Lower lobe of right lung (tissue), 2 donors: ENCODE data around the gene SIN3B. TPM values are rescaled to one million over a fixed set of nuclear protein-coding genes. Genes with fewer than 3 reads are reported as not detected.

Source experiments
- ATAC-seq, 2 donors: fragments of 200-7000 bp; cut with Tn5 transposase; one replicate each; pipeline ENCODE4 v1.9.1; 2020 to 2022; ENCODE audit warnings: mild to moderate bottlenecking in 2 of 2, moderate library complexity in 2 of 2
- DNase-seq: peaks from one replicate; pipeline ENCODE4 v3.0.0-alpha.2; 2020
- H3K27ac ChIP-seq: fragments of 200-600 bp; one replicate; pipeline ENCODE4 v1.8.0; 2022
- H3K27me3 ChIP-seq: fragments of 200-600 bp; one replicate; pipeline ENCODE4 v1.8.0; 2022; ENCODE audit warnings: low read depth
- H3K36me3 ChIP-seq: fragments of 200-600 bp; one replicate; pipeline ENCODE4 v1.8.0; 2022; ENCODE audit warnings: mild to moderate bottlenecking
- H3K4me1 ChIP-seq: fragments of 200-600 bp; one replicate; pipeline ENCODE4 v1.8.0; 2022
- H3K4me3 ChIP-seq: fragments of 200-600 bp; one replicate; pipeline ENCODE4 v1.8.0; 2022; ENCODE audit warnings: mild to moderate bottlenecking
- H3K9me3 ChIP-seq: fragments of 200-600 bp; one replicate; pipeline ENCODE4 v1.8.0; 2022
- intact Hi-C: fragments of 100-400 bp; cut with DNase I; formaldehyde crosslinking; loops from one replicate; pipeline ENCODE4 v1.11.0; 2022
- total RNA-seq: library from RNA; stranded (reverse); fragmentation: NEBNext Ultra II Directional; extraction: Animal tissue kit (Norgen Biotek cat#: 25700); gene quantifications from one replicate; pipeline ENCODE4 v1.2.1, GENCODE V29; 2021
- TF ChIP-seq, protein P1 (sequence below): fragments of 200-600 bp; IDR thresholded peaks from one replicate; pipeline ENCODE4 v1.8.0; 2022; ENCODE audit warnings: antibody characterized with exemption, mild to moderate bottlenecking
- donor health status: DM: no; HTN: yes; CAD: no; lungs with severe emphysema.

The SIN3B gene
- total RNA-seq, 1 donor from 2014 or later = 56.6 TPM

DNA sequence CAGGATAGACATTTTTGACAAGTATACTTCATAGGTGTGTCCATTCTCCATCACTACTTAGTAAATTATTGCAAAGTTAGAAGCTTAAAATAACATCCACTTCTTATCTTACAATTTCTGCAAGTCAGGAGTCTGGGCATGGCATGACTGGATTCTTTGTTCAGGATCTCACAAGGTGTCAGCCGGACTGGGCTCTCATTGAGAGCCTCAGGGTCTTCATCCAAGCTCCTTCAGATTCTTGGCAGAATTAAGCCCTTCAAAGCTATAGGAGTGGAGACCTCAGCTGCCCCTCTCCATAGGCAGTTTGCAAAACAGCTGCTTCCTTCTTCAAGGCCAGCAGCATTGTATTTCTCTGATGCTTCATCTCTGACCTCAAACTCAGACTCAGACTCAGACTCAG lies 9.1 kb upstream of the SIN3B start:
- ATAC-seq (no peak), DNase-seq (no peak)
- TF ChIP-seq, protein P1, sequence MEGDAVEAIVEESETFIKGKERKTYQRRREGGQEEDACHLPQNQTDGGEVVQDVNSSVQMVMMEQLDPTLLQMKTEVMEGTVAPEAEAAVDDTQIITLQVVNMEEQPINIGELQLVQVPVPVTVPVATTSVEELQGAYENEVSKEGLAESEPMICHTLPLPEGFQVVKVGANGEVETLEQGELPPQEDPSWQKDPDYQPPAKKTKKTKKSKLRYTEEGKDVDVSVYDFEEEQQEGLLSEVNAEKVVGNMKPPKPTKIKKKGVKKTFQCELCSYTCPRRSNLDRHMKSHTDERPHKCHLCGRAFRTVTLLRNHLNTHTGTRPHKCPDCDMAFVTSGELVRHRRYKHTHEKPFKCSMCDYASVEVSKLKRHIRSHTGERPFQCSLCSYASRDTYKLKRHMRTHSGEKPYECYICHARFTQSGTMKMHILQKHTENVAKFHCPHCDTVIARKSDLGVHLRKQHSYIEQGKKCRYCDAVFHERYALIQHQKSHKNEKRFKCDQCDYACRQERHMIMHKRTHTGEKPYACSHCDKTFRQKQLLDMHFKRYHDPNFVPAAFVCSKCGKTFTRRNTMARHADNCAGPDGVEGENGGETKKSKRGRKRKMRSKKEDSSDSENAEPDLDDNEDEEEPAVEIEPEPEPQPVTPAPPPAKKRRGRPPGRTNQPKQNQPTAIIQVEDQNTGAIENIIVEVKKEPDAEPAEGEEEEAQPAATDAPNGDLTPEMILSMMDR = no peak
- H3K9me3 ChIP-seq = peaks cover under 1% of the 10 kb centered on the region
- H3K36me3 ChIP-seq = no peaks in the 10 kb centered on the region
- intact Hi-C loops = no loop called here
- no peak overlapping the region for H3K27ac ChIP-seq
- peaks cover 5% of the 10 kb centered on the region for H3K4me1 ChIP-seq
- H3K27me3 ChIP-seq = no peaks in the 10 kb centered on the region
- no peak overlapping the region for H3K4me3 ChIP-seq

DNA sequence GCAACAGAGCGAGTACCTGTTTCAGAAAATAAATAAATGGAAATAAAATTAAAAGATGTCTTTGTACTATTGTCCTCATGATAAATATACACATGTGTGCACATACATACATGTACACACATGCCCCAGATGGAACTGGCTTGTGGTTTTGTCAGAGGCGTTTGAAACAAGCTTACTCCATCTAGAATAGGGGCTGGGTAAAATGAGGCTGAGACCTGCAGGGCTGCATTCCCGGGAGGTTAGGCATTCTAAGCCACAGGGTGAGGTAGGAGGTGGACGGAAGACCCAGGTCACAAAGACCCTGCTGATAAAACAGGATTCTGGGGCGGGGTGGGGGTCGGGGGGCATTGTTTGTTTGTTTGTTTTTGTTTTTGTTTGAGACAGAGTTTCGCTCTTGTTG lies 8.1 kb upstream of the SIN3B start:
- Histone ChIP-seq H3K4me3 (no peak overlapping the region), H3K27ac (no peak overlapping the region), H3K4me1 (peaks cover 15% of the 10 kb centered on the region), H3K27me3 (no peaks in the 10 kb centered on the region), H3K36me3 (no peaks in the 10 kb centered on the region), H3K9me3 (no peaks in the 10 kb centered on the region)
- TF ChIP-seq, protein P1 = no peak
- DNase-seq = no peak
- intact Hi-C loops = no loop called here
- no peak for ATAC-seq

DNA sequence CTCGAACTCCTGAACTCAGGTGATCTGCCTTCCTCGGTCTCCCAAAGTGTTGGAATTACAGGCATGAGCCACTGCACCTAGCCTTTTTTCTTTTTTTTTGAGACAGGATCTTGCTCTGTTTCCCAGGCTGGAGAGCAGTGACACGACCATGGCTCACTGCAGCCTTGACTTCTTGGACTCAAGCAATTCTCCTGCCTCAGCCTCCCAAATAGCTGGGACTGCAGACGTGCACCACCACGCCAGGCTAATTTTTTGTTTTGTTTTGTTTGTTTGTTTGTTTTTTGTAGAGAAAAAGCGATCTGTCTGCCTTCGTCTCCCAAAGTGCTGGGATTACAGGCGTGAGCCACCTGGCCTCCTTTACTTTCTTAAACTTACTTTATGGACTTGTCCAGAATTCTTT lies 6.5 kb upstream of the SIN3B start:
- peaks cover 17% of the 10 kb centered on the region for H3K4me1 ChIP-seq
- no peak for DNase-seq
- no peaks in the 10 kb centered on the region for H3K9me3 ChIP-seq
- TF ChIP-seq, protein P1 = no peak
- H3K27ac ChIP-seq = no peak overlapping the region
- no peaks in the 10 kb centered on the region for H3K27me3 ChIP-seq
- ATAC-seq = no peak
- no peaks in the 10 kb centered on the region for H3K36me3 ChIP-seq
- no peak overlapping the region for H3K4me3 ChIP-seq
- intact Hi-C loops = no loop called here

DNA sequence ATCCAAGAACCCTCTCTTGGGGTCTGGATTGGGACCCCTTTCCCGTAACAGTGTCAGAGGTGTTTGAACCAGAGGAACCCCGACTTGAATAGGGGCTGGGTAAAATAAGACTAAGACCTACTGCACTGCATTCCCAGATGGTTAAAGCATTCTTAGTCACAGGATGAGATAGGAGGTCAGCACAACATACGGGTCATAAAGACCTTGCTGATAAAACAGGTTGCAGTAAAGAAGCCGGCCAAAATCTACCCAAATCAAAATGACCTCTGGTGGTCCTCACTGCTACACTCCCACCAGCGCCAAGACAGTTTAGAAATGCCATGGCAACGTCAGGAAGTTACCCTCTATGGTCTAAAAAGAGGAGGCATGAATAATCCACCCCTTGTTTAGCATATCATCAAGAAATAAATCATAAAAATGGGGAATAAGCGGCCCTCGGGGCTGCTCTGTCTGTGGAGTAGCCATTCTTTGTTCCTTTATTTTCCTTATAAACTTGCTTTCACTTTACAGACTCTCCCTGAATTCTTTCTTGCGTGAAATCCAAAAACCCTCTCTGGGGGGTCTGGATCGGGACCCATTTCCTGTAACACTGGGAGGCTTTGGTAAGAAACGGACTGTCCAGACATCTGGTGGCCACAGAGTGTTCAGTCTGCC lies 4.4 kb upstream of the SIN3B start:
- Histone ChIP-seq H3K27me3 (no peaks in the 10 kb centered on the region), H3K4me3 (peak overlapping the region; percentile 51), H3K4me1 (peaks cover 17% of the 10 kb centered on the region), H3K9me3 (no peaks in the 10 kb centered on the region), H3K36me3 (no peaks in the 10 kb centered on the region), H3K27ac (peak overlapping the region; percentile 66)
- DNase-seq (no peak), ATAC-seq (no peak)
- intact Hi-C loops = no loop called here
- TF ChIP-seq, protein P1 = no peak

DNA sequence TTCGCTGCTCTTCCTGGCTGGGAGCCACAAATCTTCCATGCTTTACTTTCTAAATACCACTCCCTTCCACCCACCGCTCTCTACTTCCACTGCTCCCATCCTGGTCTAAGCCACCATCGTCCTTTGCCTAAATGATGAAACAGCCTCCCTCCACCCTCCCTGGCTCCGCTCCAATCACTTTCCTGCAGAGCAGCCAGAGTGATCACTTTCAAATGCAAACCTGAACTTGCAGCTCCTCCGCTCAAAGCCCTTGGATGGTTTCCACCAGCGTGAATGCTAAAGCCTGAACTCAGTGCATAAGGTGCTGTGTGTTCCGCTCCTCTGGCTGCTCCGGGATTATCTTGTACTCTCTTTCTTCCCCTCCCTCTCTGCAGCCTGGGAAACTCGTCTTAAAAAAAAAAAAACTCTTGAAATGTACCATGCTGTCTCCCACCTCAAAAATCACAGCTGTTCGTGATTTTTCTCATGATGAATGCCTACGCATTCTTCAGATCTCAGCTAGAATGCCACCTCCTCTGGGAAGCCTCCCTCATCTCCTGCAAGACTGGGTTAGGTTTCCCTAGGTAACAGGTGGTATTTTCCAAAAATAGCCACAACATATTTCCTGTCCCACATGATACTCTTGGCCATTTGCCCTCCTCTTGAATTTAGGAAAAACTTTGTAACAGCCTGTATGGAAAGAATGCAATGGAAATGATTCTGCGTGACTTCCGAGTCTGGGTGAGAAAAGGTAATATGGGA lies 3.7 kb upstream of the SIN3B start:
- H3K27ac ChIP-seq = peak overlapping the region; percentile 66
- intact Hi-C loops = no loop called here
- H3K36me3 ChIP-seq = no peaks in the 10 kb centered on the region
- no peaks in the 10 kb centered on the region for H3K27me3 ChIP-seq
- DNase-seq = no peak
- no peaks in the 10 kb centered on the region for H3K9me3 ChIP-seq
- ATAC-seq = peak; percentile 16 to 41
- TF ChIP-seq, protein P1 = no peak
- peaks cover 23% of the 10 kb centered on the region for H3K4me1 ChIP-seq
- H3K4me3 ChIP-seq = peak overlapping the region; percentile 51
